ENCODE results near the gene OVAAL. TPM values are rescaled to one million over a fixed set of nuclear protein-coding genes. Genes with fewer than 3 reads are reported as not detected.

The OVAAL gene
- total RNA-seq, 1 experiment from 2014 or later, result not detected

DNA sequence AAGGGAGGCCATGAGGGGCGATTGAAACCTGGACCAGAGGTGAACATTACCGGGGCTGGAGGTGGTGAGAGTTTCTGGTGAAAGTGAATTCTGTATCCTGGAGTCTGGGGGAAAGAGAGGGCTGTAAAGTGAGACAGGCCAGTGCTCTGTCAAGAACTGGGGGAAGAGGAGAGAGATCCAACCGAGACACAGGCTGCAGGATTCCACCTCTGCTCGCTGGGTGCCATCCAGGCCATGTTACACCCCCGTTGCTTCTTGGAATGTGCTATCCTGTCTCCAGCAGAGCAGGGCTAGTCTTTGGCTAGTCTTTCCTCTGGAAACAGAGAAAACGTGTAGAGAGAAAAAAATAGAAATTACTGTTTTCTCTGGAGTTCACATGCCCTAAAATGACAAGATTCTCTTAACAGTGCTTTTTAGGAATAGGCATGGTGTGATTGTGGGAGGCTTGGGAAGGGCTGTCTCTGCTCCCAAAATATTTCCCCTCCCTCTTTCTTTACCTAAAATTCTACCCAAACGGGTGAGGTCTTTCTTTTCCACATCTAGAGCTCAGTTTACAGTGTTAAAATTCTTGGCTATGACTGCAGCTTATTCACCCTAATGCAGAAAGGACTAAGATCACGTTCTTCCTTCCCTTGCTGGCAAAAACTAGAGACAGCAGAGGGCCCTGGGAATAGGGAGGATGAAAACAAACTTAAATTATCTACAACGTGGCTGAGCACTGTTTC is 16.5 kb upstream of the OVAAL start:
- CTCF ChIA-PET, result no interaction called here
- Mint-ChIP-seq H3K4me3 (ENCODE audit: unreplicated experiment) (no peak overlapping the region), H3K4me1 (ENCODE audit: low read depth, unreplicated experiment) (no peaks in the 10 kb centered on the region), H3K27me3 (ENCODE audit: insufficient read depth, unreplicated experiment) (no peaks in the 10 kb centered on the region), H3K27ac (ENCODE audit: unreplicated experiment) (no peak overlapping the region), H3K36me3 (ENCODE audit: insufficient read depth, unreplicated experiment) (no peaks in the 10 kb centered on the region), H3K9me3 (ENCODE audit: unreplicated experiment) (no peaks in the 10 kb centered on the region)
- BruUV-seq (replicated peaks), result no TSS peak
- intact Hi-C loops (cut with micrococcal nuclease; ENCODE audit: unreplicated experiment), result no loop called here
- TF ChIP-seq, protein P1, sequence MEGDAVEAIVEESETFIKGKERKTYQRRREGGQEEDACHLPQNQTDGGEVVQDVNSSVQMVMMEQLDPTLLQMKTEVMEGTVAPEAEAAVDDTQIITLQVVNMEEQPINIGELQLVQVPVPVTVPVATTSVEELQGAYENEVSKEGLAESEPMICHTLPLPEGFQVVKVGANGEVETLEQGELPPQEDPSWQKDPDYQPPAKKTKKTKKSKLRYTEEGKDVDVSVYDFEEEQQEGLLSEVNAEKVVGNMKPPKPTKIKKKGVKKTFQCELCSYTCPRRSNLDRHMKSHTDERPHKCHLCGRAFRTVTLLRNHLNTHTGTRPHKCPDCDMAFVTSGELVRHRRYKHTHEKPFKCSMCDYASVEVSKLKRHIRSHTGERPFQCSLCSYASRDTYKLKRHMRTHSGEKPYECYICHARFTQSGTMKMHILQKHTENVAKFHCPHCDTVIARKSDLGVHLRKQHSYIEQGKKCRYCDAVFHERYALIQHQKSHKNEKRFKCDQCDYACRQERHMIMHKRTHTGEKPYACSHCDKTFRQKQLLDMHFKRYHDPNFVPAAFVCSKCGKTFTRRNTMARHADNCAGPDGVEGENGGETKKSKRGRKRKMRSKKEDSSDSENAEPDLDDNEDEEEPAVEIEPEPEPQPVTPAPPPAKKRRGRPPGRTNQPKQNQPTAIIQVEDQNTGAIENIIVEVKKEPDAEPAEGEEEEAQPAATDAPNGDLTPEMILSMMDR (IDR thresholded peaks at IDR 0.05; ENCODE audit: insufficient read depth in 1 of 2, low read depth in 1 of 2, low read length in 1 of 2, severe bottlenecking in 1 of 2, unreplicated experiment in 1 of 2), result no peak
- Histone ChIP-seq H3K9me3 (no peaks in the 10 kb centered on the region), H3K4me1 (no peaks in the 10 kb centered on the region), H3K27me3 (replicated peaks; ENCODE audit: control insufficient read depth, insufficient read depth, low read length) (no peaks in the 10 kb centered on the region), H3K36me3 (ENCODE audit: control insufficient read depth, insufficient read depth, low read length) (no peaks in the 10 kb centered on the region), H3K4me3 (ENCODE audit: low read depth, low read length) (no peak overlapping the region)
- DNase-seq, result no peak
- POLR2A ChIA-PET, result no interaction called here

DNA sequence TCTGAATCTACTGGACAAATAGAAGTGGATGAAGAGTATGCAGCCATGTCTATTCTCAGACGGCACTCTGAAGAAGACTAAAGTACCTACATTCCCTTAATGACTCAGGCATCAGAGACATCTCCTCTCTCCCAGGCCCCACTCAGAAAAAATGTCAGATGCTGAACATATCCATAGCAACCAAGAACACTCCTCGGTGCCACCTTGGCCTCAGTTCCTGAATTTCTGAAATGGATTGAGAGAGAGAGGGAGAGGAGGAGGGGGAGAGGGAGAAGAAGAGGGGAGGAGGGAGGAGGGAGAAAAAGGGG is 16.0 kb upstream of the OVAAL start:
- ChIA-PET POLR2A (no interaction called here), CTCF (no interaction called here)
- no peaks in the 10 kb centered on the region for H3K27me3 ChIP-seq (replicated peaks; ENCODE audit: control insufficient read depth, insufficient read depth, low read length)
- no peaks in the 10 kb centered on the region for H3K4me1 ChIP-seq
- intact Hi-C loops (cut with micrococcal nuclease; ENCODE audit: unreplicated experiment), result no loop called here
- no peaks in the 10 kb centered on the region for H3K9me3 ChIP-seq
- DNase-seq, result no peak
- H3K36me3 ChIP-seq (ENCODE audit: control insufficient read depth, insufficient read depth, low read length), result no peaks in the 10 kb centered on the region
- H3K27ac Mint-ChIP-seq (ENCODE audit: unreplicated experiment), result no peak overlapping the region
- no peaks in the 10 kb centered on the region for H3K36me3 Mint-ChIP-seq (ENCODE audit: insufficient read depth, unreplicated experiment)
- H3K9me3 Mint-ChIP-seq (ENCODE audit: unreplicated experiment), result no peaks in the 10 kb centered on the region
- no peak overlapping the region for H3K4me3 ChIP-seq (ENCODE audit: low read depth, low read length)
- no peak overlapping the region for H3K4me3 Mint-ChIP-seq (ENCODE audit: unreplicated experiment)
- no TSS peak for BruUV-seq (replicated peaks)
- H3K27me3 Mint-ChIP-seq (ENCODE audit: insufficient read depth, unreplicated experiment), result no peaks in the 10 kb centered on the region
- TF ChIP-seq, protein P1 (IDR thresholded peaks at IDR 0.05; ENCODE audit: insufficient read depth in 1 of 2, low read depth in 1 of 2, low read length in 1 of 2, severe bottlenecking in 1 of 2, unreplicated experiment in 1 of 2), result no peak
- no peaks in the 10 kb centered on the region for H3K4me1 Mint-ChIP-seq (ENCODE audit: low read depth, unreplicated experiment)

DNA sequence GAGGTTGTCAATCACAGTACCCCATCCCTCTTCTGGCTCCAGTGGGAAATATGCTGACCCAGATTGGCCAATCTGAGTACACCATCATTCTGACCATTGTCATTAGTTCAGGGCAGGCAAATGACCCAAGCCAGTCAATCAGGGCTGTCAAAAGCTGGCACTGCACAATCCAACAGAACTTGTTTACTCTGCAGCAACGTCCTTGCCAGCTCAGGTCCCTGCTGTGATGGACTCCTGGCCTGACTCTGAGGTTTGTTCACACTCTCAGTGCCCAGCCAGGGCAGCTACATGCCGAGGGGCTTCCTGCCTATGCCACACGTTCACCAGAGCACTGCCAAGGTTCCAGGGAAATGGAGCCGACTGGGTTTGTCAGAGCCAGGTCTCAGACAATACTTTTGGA is 14.7 kb upstream of the OVAAL start:
- BruUV-seq (replicated peaks), result no TSS peak
- Histone ChIP-seq H3K9me3 (no peaks in the 10 kb centered on the region), H3K4me1 (no peaks in the 10 kb centered on the region), H3K27me3 (replicated peaks; ENCODE audit: control insufficient read depth, insufficient read depth, low read length) (no peaks in the 10 kb centered on the region), H3K4me3 (ENCODE audit: low read depth, low read length) (no peak overlapping the region), H3K36me3 (ENCODE audit: control insufficient read depth, insufficient read depth, low read length) (no peaks in the 10 kb centered on the region)
- Mint-ChIP-seq H3K9me3 (ENCODE audit: unreplicated experiment) (no peaks in the 10 kb centered on the region), H3K27ac (ENCODE audit: unreplicated experiment) (no peak overlapping the region), H3K4me1 (ENCODE audit: low read depth, unreplicated experiment) (no peaks in the 10 kb centered on the region), H3K4me3 (ENCODE audit: unreplicated experiment) (no peak overlapping the region), H3K36me3 (ENCODE audit: insufficient read depth, unreplicated experiment) (no peaks in the 10 kb centered on the region), H3K27me3 (ENCODE audit: insufficient read depth, unreplicated experiment) (no peaks in the 10 kb centered on the region)
- DNase-seq, result no peak
- intact Hi-C loops (cut with micrococcal nuclease; ENCODE audit: unreplicated experiment), result no loop called here
- POLR2A ChIA-PET, result no interaction called here
- TF ChIP-seq, protein P1 (IDR thresholded peaks at IDR 0.05; ENCODE audit: insufficient read depth in 1 of 2, low read depth in 1 of 2, low read length in 1 of 2, severe bottlenecking in 1 of 2, unreplicated experiment in 1 of 2), result no peak
- CTCF ChIA-PET, result no interaction called here
